NCI-H1092 (cell line): ENCODE measurements around the gene ALDOB.
"Not testable (repeated sequence)": the region's sequence is repeated elsewhere in the genome, so short reads cannot be mapped to it uniquely, and the experiment has no call there.

Source experiments
- DNase-seq: peaks from one replicate; lab custom pipeline; 2025; lab: John Stamatoyannopoulos, UW

ALDOB gene

DNA sequence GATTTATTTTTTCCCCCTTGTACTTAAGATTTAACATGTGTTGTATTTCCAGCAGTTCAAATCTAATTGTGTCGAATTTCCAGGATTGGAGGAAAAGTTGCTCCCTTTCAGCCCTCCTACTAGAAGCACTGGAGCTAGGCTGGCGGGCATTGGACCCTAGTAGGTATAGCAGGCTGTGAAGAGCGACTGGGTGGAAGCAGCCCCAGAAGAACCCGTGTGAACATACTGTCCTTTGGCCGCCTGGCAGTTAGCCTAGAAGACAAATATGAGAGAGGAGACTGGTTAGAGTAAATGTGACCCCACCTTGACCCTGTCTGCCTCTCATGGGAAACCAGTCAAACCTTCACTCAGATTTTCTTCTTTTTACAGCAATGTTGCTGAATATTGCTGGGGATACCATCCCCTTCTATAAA, 13.9 kb downstream of the ALDOB start:
- no peak for DNase-seq

DNA sequence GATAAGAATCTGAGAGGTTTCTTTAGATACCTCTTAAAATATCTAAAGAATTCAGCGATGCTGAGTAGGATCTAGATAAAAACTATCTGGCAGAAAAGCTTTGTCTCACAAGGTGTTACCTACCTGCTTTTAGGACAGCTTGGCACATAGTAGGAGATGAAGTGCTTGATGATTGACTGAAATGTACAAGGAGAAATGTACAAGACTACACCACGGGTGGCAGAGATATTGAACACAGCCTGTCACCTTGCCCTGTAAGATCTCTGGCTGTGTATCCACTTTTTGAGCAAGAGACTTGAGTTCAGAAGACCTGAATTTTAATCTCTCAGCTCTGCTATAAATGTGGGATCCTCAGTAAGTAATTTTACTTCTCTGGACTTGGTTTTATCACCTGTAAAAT, 15.7 kb downstream of the ALDOB start:
- no peak for DNase-seq

DNA sequence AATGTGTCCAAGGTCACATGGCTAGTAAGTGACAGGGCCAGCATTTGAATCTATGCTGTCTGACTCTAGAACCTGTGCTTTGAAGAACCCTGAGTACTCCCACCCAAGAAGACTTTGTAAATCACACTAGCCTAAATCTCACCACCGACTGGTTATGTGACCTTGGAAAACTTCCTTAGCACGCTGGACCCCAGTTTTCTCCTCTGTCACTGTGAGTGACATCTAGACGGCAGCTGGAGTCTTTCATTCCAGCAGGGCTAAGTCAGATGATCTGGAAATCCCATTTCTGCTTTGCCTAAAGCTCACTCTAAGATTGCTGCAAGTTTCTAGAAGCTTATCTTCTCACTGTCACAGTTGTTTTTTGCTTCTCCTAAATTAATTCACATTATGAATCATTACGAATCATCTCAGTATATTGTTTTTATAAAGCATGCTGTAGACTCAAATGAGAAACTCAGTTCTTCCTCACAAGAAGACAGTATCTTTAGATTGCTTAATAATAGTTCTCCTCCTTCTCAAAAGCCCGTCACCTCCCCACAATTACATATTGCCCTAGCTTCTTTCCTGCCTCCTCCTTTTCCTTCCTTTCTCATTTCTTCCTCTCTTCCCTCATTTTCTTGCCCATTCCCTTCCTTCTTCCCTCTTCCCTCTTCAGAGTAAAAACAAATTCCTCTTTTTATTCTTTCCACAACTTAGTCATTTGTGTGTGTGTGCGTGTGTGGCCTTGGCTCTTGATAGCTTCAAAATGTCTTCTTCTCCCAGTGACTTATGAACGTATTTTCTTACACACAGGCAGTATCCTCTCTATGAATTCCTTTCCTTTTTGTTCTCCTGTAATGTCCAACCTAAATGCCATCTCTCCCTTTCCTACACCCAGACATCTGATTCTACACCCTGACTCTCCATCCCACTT, 16.8 kb downstream of the ALDOB start:
- DNase-seq, result no peak

DNA sequence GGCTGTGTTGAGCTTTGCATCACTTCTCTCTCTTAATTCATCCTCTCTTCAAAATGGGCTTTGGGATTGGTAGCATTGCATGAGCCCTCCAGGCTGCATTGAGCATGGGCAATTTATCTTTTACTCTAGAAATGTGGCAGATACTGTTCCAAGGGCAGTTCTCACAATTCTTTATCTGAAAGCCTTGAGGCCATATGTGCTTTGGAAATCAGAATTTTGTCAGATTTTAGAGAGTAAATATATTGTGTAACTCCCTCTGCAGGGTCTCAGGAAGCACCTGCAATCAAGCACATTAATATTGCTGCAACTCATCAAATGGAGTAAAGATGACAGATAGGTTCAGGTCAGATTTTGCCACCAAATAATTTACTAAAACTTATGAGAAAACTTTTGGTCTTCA, 17.6 kb downstream of the ALDOB start:
- DNase-seq, result no peak

DNA sequence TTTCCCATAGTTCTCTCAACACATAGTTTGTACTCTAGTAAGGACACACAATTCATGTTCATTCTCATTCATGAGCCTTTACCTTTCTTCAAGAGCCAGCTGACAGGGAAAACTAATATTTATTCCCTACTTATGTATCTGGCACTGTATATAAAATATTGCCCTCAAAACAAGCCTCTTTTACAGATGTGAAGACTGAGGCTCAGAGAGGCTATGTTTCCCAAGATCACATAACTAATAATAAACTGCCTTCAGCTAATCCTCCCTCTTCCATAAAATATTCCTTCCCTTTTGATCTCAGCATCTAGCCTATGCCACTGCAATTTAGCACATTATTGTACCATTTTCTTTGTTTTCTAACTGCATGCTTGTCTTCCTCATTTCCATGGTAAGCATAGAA, 18.2 kb downstream of the ALDOB start:
- DNase-seq, result no peak

DNA sequence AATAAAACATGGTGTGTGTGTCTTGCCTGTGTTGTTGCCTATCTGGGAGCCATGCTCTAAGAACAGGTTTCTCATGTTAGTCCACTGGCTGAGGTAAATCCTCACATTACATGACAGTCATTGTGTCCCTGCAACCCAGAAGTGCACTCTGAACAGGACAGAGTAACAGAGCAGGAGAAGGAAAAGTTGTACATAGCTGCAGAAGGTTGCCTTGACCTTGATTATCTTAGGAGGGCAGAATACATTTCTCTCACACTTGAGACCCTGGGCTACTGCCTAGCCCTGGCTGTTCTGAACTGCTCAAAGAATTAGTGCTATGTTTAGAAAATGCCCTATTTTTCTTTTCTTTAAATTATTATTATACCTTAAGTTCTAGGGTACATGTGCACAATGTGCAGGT, 20.0 kb downstream of the ALDOB start:
- DNase-seq, result no peak

DNA sequence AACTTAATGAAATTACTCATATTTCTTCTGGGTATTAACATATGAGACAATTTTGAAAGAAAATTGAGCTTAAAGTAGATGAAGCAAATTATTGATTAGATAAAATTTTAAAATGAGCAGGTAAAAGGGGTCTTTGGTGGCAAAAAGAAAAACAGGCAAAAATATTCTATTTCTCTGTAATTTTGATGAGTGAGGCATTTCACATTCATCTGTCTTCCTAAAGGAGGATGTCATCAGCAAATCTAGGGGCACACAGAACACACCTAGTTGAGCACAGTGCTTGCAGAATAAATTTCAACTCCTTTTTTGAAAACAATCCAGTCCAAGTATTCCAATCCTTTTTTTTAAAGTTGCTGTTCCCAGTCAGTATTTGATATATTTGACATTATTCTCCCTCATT, 20.7 kb downstream of the ALDOB start:
- DNase-seq, result no peak

DNA sequence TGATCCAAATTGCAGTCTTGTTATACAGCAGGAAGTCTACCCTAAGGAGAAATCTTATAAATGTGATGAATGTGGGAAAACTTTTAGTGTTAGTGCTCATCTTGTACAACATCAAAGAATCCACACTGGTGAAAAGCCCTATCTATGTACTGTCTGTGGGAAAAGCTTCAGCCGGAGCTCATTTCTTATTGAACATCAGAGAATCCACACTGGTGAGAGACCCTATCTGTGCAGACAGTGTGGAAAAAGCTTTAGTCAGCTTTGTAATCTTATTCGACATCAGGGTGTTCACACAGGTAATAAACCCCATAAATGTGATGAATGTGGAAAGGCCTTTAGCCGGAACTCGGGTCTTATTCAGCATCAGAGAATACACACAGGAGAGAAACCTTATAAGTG, 26.5 kb downstream of the ALDOB start:
- DNase-seq, result no peak

DNA sequence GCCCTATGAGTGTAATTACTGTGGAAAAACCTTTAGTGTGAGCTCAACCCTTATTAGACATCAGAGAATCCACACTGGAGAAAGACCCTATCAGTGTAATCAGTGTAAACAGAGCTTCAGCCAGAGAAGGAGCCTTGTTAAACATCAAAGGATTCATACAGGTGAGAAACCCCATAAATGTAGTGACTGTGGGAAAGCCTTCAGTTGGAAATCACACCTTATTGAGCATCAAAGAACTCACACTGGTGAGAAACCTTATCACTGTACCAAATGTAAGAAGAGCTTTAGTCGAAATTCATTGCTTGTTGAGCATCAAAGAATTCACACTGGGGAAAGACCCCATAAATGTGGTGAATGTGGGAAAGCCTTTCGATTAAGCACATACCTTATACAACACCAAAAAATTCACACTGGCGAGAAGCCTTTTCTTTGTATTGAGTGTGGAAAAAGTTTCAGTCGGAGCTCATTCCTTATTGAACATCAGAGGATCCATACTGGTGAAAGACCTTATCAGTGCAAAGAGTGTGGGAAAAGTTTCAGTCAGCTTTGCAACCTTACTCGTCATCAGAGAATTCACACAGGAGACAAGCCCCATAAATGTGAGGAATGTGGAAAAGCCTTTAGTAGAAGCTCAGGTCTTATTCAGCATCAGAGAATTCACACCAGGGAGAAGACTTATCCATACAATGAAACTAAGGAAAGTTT, 27.0 kb downstream of the ALDOB start:
- no peak for DNase-seq

DNA sequence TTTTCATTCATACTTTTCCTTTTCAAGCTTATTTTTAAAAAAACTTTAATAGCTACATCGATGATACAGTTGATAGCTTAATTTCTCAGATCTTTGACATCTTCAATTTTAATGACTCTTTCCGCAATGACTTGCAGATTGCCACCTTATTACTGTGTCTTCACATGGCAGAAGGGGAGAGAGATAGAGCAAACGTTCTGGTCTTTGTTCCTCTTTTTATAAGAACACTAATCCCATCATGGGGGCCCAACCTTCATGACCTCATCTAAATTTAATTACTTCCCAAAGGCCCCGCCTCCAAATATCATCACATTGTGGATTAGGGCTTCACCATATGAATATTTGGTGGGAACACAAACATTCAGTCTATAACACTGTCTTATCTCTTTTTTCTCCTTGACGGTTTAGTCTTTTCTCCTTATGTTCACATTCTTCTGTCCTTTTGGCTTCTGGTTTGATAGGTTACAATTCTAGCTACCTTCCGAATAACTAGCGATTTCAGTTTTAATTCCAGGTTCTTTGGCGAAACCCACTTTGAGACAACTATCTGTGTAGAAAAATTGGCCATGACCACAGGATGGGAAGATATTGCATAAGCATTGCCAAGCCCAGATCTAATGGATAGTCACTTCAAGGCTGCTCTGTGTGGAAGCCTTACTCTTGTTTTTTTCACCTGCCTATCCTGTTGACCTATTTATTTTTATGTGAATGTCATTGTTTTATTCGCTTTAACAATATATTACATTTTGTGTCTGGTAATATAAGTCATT, 31.9 kb downstream of the ALDOB start:
- no peak for DNase-seq

DNA sequence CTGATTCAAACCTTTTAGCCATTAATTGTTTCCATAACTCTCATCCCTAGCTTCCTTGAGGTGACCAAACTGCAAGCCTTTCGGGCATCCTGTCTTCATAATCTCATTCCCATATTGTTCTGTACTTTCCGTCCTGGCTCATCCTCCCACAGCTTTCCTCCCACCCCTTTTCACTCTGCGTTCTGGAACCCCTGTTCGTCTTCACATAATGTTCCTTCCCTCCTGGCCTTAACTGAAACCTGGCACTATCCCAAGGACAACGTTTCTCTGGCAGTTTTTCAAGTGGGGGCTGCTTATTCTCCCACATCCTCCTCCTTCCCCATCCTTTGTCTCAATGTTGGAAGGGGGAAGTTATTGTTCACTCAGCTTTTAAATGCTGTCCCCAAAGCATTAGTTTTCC, 35.5 kb downstream of the ALDOB start:
- no peak for DNase-seq

DNA sequence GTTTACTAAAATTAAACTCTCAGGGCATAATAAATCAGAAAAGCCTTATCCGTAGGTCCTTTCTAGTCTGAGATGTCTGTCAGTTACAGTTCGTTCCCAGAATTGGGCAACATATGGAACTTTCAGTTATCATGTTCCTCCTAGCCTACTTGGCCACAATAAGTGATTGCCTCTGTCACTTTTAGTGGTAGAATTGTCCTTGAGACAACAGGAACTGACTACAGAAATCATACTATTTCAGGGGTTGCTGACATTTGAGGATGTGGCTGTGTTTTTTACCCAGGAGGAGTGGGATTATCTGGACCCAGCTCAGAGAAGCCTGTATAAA, 36.0 kb downstream of the ALDOB start:
- DNase-seq, result no peak

DNA sequence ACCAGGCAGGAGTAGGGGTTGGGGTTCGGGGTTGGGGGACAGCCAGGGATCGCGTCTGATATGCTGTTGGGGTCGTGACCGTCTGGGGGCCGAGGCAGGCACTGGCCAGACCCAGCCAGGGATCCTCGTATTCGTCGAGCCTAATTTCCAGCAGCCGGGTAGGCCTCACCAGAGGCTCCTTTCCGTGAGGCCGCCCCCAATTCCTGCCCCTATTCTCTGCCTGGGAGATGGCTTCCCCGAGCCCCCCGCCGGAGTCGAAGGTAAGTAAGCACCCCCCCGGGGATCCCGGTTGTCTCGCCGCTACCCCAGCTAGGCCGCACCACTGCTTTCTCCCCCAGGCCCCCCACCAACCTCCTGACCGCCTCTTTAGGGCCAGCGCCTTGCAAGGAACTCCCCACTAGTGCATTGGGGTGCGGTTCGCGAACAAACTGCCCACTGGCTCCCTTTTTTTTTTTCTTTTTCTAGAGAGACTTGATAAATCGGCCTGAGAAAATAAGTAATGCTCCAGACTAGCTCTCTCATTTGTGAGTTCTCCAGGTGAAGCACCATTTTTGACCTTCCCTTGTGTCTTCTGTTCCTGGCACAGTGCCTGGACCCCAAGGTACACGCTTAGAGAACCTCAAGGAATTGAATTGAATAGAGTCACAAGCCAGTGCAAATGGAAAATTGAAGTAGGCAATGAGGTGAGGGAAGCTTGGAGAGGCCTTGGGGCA, 36.5 kb downstream of the ALDOB start:
- no peak for DNase-seq

DNA sequence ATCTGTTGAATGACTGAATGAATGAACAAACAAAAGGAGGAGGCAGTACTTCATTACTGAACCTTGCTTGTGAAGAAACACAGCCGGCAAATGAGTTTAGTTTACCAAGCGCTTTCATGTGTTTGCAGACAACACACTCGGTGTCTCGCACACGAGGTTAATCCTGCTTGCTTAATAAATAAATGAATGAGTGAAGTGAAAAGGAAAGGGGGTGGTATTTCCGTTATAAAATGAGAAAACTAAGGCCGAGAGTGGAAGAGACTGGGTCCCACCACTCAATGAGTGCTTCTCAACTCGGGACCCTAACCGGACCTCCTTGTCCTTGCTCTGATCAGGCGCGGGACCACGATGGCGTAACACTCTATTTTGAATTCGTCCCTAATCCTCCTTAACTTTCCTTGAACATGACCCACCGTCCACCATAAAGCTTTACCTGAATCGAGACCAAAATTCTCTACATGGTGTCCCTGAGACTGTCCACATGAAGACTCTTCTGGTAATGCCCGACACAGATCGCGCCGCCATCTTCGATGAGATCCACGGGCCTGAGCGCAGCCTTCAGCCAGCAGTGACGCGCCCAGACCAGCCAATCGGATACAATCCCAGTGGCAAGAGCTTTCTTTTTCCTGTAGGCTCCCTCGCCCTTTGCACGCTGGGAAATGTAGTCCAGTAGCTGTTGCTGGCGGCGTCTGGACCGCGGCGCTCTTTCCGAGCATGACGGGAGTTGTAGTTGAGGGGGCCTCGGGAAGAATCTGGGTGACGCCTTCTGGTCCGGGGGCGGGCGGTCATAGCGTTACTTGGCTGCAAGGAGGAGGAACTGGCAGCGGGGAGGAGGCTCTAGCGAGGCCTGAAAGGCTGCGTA, 37.3 kb downstream of the ALDOB start, which contains the start of the genes MRPL50 and ZNF189:
Gene MRPL50 (minus strand): TSS at position 551 of the 862 bp plus-strand sequence. CDS start 26 bp downstream, at position 525.
Gene ZNF189 (plus strand): TSS at position 784 of the 862 bp plus-strand sequence. CDS start 306 bp downstream, outside the sequence.
- DNase-seq, result peak; percentile 99

DNA sequence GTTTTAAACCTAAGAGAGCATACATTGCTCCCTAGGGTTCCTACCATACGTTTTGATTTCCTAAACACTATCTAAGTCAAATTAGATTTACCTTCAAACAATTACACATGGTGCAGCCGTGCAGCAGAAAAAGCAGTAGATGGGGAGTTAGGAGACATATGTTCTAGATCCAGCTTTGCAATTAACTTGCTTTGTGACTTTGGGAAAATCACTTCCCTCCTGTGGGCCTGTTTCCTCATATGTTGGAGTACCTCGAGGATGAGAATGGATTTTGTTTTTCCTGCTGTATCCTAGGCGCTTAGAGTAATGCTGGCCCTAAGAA, 37.9 kb downstream of the ALDOB start:
- no peak for DNase-seq

DNA sequence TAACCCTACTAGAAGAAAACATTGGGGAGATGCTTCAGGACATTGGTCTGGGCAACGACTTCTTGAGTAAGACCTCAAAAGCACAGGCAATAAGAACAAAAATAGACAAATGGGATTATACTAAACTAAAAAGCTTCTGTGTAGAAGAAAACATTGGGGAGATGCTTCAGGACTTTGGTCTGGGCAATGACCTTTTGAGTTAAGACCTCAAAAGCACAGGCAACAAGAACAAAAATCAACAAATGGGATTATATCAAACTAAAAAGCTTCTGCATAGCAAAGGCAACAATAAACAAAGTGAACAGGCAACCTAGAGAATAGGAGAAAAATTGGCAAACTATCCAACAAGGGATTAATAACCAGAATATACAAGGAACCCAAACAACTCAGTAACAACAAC, 40.9 kb downstream of the ALDOB start:
- no peak for DNase-seq

DNA sequence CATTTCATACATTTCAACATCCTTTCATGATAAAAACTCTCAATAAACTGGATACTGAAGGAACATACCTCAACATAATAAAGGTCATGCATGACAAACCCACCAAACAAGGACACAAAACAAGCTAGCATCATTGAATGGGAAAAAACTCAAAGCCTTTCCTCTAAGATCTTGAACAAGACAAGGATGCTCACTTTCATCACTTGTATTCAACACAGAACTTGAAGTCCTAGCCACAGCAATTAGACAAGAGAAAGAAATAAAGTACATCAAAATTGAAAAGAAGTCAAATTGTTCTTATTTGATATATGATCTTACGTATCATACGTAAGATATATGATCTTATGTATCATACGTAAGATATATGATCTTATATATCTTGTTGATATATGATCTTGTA, 42.4 kb downstream of the ALDOB start:
- DNase-seq, result no peak

DNA sequence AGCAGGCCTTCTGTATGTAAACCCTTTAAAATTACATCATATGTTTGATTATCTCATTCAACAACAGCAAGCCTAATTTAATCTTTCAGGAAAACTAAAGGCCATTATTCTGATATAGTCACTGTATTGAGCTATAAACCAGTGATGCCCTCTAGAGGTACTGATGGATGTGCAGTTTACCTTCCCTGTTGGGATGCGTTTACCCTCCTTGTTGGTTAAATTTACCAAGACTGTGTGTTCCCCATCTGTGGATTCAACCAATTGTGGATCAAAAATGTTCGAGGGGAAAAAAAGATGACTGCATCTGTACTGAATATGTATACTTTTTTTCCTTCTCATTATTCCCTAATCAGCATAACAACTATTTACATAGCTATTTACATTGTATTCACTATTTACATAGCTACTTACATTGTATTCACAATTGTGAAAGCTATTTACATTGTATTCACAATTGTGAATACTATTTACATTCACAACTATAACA, 47.0 kb downstream of the ALDOB start:
- no peak for DNase-seq

DNA sequence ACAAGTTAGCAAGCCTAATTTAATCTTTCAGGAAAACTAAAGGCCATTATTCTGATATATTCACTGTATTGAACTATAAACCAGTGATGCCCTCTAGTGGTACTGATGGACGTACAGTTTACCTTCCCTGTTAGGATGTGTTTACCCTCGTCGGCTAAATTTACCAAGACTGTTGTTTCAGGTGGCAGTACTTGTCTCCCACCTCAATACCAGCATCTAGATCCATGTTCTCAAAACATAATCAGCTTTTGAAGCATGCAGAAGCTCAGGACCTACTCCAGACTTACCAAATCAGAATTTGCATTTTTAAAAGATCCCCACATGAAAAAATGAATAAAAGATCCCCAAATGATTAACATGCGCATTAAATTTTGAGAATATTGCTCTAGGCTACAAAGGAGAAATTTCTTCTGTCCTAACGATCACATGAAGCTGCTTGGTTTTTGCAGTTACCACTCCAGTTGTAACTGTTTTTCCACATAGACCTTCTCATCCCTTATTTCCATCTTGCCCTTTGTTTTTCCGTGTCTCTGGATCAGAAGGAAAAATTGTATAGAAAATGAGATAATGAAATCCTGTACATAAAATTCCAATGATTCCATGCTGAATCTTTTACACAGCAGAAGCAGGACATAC, 47.6 kb downstream of the ALDOB start:
- DNase-seq, result peak; percentile 48

DNA sequence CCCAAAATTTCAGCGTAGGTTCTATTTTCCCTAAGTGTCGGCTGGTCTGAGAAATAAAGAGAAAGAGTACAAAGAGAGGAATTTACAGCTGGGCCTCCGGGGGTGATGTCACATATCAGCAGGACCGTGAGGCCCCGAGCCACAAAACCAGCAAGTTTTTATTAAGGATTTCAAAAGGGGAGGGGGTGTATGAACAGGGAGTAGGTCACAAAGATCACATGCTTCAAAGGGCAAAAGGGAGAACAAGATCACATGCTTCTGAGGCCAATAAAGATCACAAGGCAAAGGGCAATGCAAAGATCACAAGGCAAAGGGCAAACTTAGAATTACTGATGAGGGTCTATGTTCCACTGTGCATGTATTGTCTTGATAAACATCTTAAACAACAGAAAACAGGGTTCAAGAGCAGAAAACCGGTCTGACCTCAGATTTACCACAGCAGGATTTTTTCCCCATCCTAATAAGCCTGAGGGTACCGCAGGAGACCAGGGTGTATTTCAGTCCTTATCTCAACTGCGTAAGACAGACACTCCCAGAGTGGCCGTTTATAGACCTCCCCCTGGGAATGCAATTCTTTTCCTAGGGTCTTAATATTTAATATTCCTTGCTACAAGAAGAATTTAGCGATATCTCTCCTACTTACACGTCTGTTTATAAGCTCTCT, 50.6 kb downstream of the ALDOB start, which contains the start of gene BAAT:
Gene BAAT (minus strand): TSS at position 134 of the 664 bp plus-strand sequence. CDS start 13,602 bp downstream, outside the sequence.
- DNase-seq, result not testable (repeated sequence)
